ENCODE results near the gene C1orf35.

C1orf35 gene

DNA sequence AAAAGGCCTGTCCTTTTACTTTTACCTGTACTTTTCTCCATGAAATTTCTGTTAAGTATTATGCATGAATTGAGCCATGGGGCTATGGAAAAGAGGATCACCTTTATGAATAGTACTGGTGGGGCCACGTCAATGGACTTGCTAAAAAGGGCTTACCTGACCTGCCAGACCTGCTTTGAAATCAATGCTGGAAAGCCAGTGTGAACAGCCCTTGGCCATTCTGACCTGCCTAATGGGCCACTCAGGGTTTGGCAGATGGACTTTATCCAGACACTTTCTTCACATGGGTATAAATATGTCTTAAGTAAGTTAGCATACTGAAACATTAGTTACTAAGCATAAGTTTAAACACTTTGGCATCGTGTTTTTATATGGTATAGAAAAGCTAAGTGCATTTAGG, 28.6 kb upstream of the C1orf35 start:
- Histone ChIP-seq H3K9me2 (replicated peaks; ENCODE audit: insufficient read depth, low read length) (no peaks in the 10 kb centered on the region), H4K20me1 (ENCODE audit: insufficient read depth, low read length) (no peaks in the 10 kb centered on the region), H2AFZ (ENCODE audit: low read length) (no peak overlapping the region), H3K4me2 (ENCODE audit: low read depth, low read length) (no peak overlapping the region), H3K79me2 (ENCODE audit: low read length) (no peaks in the 10 kb centered on the region), H3K9me3 (replicated peaks; ENCODE audit: insufficient read depth, low read length) (no peaks in the 10 kb centered on the region), H3K36me3 (replicated peaks; ENCODE audit: insufficient read depth, low read length) (no peaks in the 10 kb centered on the region), H3K4me3 (ENCODE audit: low read length) (no peak overlapping the region), H3F3A (ENCODE audit: insufficient read depth, low read length) (no peaks in the 10 kb centered on the region), H3K27me3 (replicated peaks; ENCODE audit: insufficient read depth, low read length) (peaks cover 13% of the 10 kb centered on the region), H3K27ac (ENCODE audit: low read length) (no peak overlapping the region), H3K9ac (ENCODE audit: low read length) (no peak overlapping the region), H3K4me1 (ENCODE audit: low read length) (no peaks in the 10 kb centered on the region)
- no peak for DNase-seq
- TF ChIP-seq EZH2phosphoT487 (IDR thresholded peaks at IDR 0.05; ENCODE audit: low read length) = no peak
- no peak for TF ChIP-seq EZH2 (optimal IDR thresholded peaks at IDR 0.05; ENCODE audit: low read depth, low read length)
- TF ChIP-seq, protein P1, sequence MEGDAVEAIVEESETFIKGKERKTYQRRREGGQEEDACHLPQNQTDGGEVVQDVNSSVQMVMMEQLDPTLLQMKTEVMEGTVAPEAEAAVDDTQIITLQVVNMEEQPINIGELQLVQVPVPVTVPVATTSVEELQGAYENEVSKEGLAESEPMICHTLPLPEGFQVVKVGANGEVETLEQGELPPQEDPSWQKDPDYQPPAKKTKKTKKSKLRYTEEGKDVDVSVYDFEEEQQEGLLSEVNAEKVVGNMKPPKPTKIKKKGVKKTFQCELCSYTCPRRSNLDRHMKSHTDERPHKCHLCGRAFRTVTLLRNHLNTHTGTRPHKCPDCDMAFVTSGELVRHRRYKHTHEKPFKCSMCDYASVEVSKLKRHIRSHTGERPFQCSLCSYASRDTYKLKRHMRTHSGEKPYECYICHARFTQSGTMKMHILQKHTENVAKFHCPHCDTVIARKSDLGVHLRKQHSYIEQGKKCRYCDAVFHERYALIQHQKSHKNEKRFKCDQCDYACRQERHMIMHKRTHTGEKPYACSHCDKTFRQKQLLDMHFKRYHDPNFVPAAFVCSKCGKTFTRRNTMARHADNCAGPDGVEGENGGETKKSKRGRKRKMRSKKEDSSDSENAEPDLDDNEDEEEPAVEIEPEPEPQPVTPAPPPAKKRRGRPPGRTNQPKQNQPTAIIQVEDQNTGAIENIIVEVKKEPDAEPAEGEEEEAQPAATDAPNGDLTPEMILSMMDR (IDR thresholded peaks at IDR 0.05; ENCODE audit: low read length) = no peak

DNA sequence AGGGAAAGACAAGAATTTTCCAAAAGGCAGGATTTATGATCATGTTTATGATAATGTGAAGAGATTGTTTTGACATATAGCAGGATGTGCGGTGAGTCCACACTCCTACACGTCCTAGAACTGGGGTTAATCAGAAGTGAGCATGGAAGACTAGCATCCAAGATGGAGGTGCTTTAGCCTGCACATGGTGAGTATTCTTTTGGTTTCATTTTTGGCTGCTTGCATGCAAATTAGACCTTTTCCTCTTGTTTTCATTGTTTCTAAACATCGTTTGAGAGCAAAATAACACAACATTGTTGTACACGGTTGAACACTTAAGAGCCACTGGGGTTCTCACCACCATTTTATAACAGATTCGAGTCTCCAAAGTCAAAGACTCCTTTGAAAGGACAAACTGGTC, 22.1 kb upstream of the C1orf35 start:
- no peak overlapping the region for H3K27ac ChIP-seq (ENCODE audit: low read length)
- H3K9me2 ChIP-seq (replicated peaks; ENCODE audit: insufficient read depth, low read length) = no peaks in the 10 kb centered on the region
- H4K20me1 ChIP-seq (ENCODE audit: insufficient read depth, low read length) = no peaks in the 10 kb centered on the region
- no peak for TF ChIP-seq EZH2phosphoT487 (IDR thresholded peaks at IDR 0.05; ENCODE audit: low read length)
- no peak for TF ChIP-seq EZH2 (optimal IDR thresholded peaks at IDR 0.05; ENCODE audit: low read depth, low read length)
- TF ChIP-seq, protein P1 (IDR thresholded peaks at IDR 0.05; ENCODE audit: low read length) = no peak
- no peak overlapping the region for H3K4me3 ChIP-seq (ENCODE audit: low read length)
- H3K27me3 ChIP-seq (replicated peaks; ENCODE audit: insufficient read depth, low read length) = no peaks in the 10 kb centered on the region
- H3K4me2 ChIP-seq (ENCODE audit: low read depth, low read length) = no peak overlapping the region
- DNase-seq = no peak
- H3F3A ChIP-seq (ENCODE audit: insufficient read depth, low read length) = no peaks in the 10 kb centered on the region
- H2AFZ ChIP-seq (ENCODE audit: low read length) = no peak overlapping the region
- no peaks in the 10 kb centered on the region for H3K4me1 ChIP-seq (ENCODE audit: low read length)
- H3K36me3 ChIP-seq (replicated peaks; ENCODE audit: insufficient read depth, low read length) = no peaks in the 10 kb centered on the region
- H3K79me2 ChIP-seq (ENCODE audit: low read length) = no peaks in the 10 kb centered on the region
- no peaks in the 10 kb centered on the region for H3K9me3 ChIP-seq (replicated peaks; ENCODE audit: insufficient read depth, low read length)
- H3K9ac ChIP-seq (ENCODE audit: low read length) = no peak overlapping the region

DNA sequence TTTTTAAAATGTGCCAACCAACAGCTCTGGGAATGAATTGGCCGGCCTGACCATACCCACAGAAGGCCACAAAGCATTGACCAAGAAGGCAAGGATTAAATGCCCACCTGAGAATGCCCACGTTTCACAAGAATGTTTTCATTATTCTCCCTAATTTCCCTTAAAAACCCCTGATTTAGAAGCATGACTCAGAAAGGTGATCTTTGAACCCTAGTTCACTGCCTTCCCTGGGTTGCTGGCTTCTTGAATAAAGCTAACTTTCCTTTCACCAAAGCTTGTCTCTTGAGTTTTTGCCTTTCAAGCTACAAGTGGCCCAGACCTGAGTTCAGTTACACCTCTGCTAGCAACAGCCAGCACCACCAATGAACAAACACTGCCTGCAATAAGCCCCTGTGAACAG, 20.4 kb upstream of the C1orf35 start:
- no peak overlapping the region for H3K4me2 ChIP-seq (ENCODE audit: low read depth, low read length)
- TF ChIP-seq EZH2 (optimal IDR thresholded peaks at IDR 0.05; ENCODE audit: low read depth, low read length) (no peak), EZH2phosphoT487 (IDR thresholded peaks at IDR 0.05; ENCODE audit: low read length) (no peak)
- TF ChIP-seq, protein P1 (IDR thresholded peaks at IDR 0.05; ENCODE audit: low read length) = no peak

More for the DNA sequence above, 20.4 kb upstream of the C1orf35 start:
- no peak overlapping the region for H3K27ac ChIP-seq (ENCODE audit: low read length)
- no peaks in the 10 kb centered on the region for H3K79me2 ChIP-seq (ENCODE audit: low read length)
- no peak overlapping the region for H2AFZ ChIP-seq (ENCODE audit: low read length)
- H3K9me3 ChIP-seq (replicated peaks; ENCODE audit: insufficient read depth, low read length) = no peaks in the 10 kb centered on the region
- H3F3A ChIP-seq (ENCODE audit: insufficient read depth, low read length) = no peaks in the 10 kb centered on the region
- H3K4me1 ChIP-seq (ENCODE audit: low read length) = no peaks in the 10 kb centered on the region
- no peaks in the 10 kb centered on the region for H3K27me3 ChIP-seq (replicated peaks; ENCODE audit: insufficient read depth, low read length)
- no peak overlapping the region for H3K4me3 ChIP-seq (ENCODE audit: low read length)
- H3K9ac ChIP-seq (ENCODE audit: low read length) = no peak overlapping the region
- H4K20me1 ChIP-seq (ENCODE audit: insufficient read depth, low read length) = no peaks in the 10 kb centered on the region
- no peaks in the 10 kb centered on the region for H3K36me3 ChIP-seq (replicated peaks; ENCODE audit: insufficient read depth, low read length)
- H3K9me2 ChIP-seq (replicated peaks; ENCODE audit: insufficient read depth, low read length) = no peaks in the 10 kb centered on the region
- no peak for DNase-seq
